Stimulated activated CD8-positive, alpha-beta memory T cell treated with anti-CD3 and anti-CD28 coated beads, Interleukin-12 subunit alpha, Interleukin-12 subunit beta, amount 100 ng/mL, for 1 hour (primary cell): ENCODE results near the gene BARD1.
"Not testable (repeated sequence)": the region's sequence is repeated elsewhere in the genome, so short reads cannot be mapped to it uniquely, and the experiment has no call there.

Experiments used
- DNase-seq: peaks from one replicate; pipeline ENCODE4 v3.0.0-alpha.2; 2020; ENCODE audit warnings: low read depth

Gene BARD1

GRCh38 chr2:214765180-214765579 is 44.3 kb downstream of the BARD1 start:
- no peak for DNase-seq

DNA sequence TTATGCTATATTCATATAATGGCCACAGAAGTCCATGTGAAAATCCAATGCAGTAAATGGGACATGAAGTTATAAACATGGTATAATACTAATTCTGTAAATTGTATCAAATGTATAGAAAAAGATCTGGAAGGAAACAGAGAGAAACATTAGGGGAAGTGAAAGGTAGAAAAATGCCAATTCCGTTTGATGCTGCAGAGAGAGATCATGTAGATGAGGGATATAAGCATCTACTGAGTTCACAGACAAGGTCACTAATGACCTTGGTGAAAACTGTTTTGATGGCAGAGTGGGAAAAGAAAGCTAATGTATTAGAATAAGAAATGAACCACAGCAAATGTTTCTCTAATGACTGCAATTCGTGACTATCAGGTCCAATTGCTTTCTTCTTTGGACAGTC is 56.0 kb downstream of the BARD1 start:
- DNase-seq, result no peak

- DNase-seq, result no peak
These were observed 59.0 kb downstream of the BARD1 start for GRCh38 chr2:214750529-214750928.

DNA sequence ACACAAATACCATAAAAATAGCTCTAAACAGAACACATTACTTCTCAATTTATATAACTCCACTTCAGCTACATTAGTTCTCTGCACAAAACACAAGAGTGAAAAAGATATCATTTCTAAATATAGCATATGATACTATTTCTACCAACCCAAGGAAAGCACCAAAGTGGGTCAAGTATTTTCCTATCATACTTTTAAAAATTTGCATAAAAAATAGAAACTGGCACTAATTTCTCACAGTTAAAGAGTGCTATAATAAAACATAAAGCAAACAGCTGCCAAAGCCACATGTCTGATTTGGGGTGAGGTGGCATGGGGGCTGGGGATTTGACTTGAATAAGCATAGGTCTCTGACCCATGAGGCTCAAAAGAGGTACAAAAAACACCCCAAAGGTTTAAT is 61.5 kb downstream of the BARD1 start:
- no peak for DNase-seq

GRCh38 chr2:214742119-214742518 is 67.4 kb downstream of the BARD1 start:
- DNase-seq, result no peak

DNA sequence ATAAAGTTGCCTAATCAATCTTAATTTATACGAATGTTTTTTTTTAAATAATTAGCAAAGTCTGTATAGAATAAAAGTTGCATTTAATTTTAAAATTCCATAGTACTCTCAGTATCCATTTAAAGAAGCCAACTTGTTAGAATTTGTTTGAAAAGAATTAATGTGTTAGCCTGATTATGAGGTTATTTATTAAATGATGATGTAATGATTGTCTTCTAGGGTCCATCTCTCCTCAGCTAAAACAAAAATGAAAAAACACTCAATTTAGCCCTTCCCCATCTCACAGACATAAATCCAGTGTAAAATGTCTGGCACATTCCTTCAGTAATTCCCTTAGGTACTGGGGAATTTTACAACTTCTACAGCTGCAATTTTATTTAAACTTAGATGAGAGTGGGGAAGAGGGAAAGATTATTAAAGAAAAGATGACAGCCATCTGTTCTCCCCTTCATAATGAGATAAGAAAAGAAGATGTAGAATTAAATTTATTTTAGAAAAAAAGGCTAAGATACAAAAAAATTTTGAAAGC is 68.6 kb downstream of the BARD1 start:
- no peak for DNase-seq

DNA sequence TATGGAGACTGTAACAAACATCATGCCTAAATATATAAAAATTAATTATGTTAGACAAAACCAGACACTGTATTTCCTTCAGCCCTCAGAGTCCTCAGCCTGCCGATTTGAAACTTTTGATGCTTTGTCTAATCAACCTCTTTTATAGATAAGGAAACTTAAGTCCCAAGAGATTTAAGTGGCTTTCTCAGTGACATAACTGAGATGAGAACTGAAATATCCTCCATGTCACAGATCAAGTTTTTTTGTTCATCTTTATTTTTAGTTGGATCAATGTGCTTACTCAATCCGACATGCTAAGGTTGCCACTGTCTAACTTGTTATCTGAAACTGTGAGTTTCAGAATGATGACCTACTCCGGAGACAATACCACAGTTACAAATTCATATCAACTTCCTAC is 72.3 kb downstream of the BARD1 start:
- no peak for DNase-seq

GRCh38 chr2:214730800-214731407 is 78.6 kb downstream of the BARD1 start:
- no peak for DNase-seq

GRCh38 chr2:214730248-214730647 is 79.2 kb downstream of the BARD1 start:
- DNase-seq, result no peak

DNA sequence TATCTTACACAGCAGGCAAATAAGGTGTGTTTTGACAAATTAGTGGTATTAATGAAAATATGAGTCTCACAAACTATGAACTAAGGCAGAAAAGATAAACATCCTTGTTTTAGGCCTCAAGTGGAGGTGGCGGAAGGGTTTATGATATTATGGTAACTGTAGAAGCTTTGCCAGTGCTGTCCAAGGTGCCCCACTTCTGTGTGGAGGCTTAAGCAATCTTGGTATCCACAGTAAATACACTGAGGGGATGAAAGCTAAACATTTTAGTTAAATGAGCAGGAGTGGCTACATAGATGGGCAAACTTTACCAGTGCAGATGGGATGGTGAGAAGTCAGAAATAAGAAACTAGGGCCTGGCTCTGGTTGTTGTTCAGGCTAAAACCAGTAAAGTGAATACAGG is 84.7 kb downstream of the BARD1 start:
- DNase-seq, result no peak

DNA sequence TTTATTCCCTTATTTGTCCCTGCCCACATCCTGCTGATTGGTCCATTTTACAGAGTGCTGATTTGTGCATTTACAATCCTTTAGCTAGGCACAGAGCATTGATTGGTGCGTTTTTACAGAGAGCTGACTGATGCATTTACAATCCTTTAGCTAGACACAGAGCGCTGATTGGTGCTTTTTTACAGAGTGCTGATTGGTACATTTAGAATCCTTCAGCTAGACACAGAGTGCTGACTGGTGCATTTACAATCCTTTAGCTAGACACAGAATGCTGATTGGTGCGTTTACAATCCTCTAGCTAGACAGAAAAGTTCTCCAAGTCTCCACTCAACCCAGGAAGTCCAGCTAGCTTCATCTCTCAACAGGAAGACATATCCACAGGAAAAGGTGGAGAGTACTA is 91.6 kb downstream of the BARD1 start:
- DNase-seq, result not testable (repeated sequence)

DNA sequence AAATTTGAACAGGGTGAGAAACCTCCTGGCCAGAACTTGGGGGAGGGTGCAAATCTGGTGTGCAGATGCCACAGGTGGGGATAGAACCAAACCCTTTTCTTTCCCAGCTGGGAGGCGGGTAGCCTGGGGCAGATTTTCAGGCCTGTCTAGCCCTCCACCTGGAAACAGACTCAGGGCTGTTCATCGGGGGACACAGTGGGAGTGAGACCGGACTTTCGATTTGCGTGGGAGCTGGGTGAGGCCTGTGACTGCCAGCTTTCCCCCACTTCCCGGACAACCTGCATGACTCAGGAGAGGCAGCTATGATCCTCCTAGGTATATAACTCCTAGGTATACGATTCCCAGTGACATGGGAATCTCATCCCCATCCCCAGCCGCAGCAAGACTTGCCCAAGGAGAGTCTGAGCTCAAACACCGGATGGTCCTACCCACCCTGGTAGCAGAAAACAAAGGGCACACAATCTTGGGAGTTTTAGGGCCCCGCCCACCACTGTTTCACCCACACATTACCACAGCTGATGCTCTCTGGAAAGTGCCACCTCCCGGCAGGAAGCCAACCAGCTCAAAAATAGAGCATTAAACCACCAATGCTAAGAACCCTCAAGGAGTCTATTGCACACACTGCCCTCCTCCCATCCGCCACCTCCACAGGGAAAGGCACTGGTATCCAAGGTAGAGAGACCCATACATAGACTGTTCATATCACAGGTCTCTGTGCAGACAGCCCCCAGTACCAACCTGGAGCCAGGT is 92.5 kb downstream of the BARD1 start:
- DNase-seq, result no peak

GRCh38 chr2:214715025-214715424 is 94.5 kb downstream of the BARD1 start:
- no peak for DNase-seq

- DNase-seq, result no peak
These were observed 96.2 kb downstream of the BARD1 start for GRCh38 chr2:214713080-214713830.

DNA sequence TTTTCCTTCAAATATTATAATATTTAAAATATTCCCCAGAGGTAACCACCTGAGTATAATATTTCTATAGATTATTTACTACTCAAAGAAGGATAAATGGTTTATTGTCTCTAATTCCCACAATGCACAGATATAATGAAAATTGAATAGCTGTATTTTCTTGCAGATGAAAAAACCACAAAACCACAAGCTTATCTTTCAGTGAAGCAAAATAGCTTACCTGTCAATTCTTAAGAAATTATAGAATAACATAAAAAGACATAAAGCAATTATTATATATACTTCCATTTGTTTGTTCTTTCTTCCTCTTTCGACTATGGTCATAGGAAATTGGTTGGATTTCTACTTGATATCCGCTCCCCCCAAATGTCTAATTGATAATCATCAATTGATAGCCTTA is 98.8 kb downstream of the BARD1 start:
- no peak for DNase-seq

DNA sequence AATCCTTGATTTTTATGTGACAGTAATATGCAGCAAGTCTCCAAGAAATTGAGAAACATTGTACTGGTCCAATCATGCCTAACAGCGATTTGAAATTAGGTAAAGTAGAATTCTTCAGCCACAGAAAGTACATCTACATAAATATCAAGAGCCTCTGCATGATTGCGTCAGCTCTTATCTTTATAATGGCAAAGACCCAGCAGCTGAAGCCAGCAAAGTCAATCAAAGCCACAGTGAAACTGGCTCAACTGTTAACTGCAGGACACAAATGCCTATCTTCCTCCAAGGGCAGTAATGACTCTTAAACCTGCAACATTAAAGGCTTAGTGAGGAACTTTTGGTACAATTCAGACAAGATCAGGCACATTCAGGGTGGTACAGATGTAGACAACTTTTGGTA is 102.5 kb downstream of the BARD1 start:
- no peak for DNase-seq

GRCh38 chr2:214699236-214699635 is 110.2 kb downstream of the BARD1 start:
- DNase-seq, result no peak

- DNase-seq, result no peak
These were observed 112.8 kb downstream of the BARD1 start for GRCh38 chr2:214696681-214697080.

- no peak for DNase-seq
These were observed 113.7 kb downstream of the BARD1 start for GRCh38 chr2:214695789-214696188.

DNA sequence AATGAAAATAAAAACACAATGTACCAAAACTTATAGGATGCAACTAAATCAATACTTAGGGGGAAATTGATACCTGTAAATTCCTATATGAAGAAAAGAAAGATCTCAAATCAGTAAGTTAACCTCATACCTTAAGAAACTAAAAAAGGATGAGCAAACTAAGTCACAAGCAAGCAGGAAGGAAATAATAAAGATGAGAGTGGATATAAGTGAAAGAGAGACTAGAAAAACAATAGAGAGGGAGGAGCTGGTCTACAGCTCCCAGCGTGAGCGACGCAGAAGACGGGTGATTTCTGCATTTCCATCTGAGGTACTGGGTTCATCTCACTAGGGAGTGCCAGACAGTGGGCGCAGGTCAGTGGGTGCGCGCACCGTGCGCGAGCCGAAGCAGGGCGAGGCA is 125.9 kb downstream of the BARD1 start:
- DNase-seq, result not testable (repeated sequence)

- DNase-seq, result no peak
These were observed 129.7 kb downstream of the BARD1 start for GRCh38 chr2:214679736-214680135.

DNA sequence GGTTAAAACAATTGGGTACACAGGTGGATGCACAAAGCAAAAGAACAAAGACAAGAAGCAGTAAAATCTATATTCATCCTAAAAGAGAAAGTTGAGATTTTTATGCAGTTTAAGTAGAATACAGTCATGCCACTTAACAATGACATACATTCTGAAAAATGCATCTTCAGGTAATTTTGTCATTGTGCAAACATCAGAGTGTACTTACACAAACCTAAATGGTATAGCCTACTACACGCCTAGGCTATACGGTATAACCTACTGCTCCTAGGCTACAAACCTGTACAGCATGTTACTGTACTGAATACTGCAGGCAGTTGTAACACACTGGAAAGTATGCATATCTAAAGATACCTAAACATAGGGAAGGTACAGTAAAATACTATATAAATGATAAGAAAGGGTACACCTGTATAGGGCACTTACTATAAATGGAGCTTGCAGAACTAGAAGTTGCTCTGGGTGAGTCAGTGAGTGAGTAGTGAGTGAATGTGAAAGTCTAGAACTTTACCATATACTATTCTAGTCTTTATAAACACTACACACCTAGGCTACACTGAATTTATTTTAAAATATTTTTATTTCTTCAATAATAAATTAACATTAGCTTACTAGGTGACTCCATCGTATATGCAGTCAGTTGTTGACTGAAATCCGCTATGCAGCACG is 132.9 kb downstream of the BARD1 start:
- no peak for DNase-seq
